GM21423 (cell line): ENCODE results near the gene XYLT1.

Source experiments
- ATAC-seq: cut with Tn5 transposase; IDR thresholded peaks from one replicate; pipeline ENCODE4 v1.9.1; 2021; ENCODE audit warnings: mild to moderate bottlenecking, moderate library complexity; ENCODE audit not compliant: unreplicated experiment

Gene XYLT1

GRCh38 chr16:17377360-17378324 is 93.1 kb downstream of the XYLT1 start:
- peak; percentile 66 for ATAC-seq

GRCh38 chr16:17375461-17376304 is 95.1 kb downstream of the XYLT1 start:
- no peak for ATAC-seq

GRCh38 chr16:17374668-17375255 is 96.0 kb downstream of the XYLT1 start:
- no peak for ATAC-seq

GRCh38 chr16:17373533-17373932 is 97.2 kb downstream of the XYLT1 start:
- ATAC-seq = no peak

GRCh38 chr16:17372386-17372785 is 98.4 kb downstream of the XYLT1 start:
- ATAC-seq = no peak

GRCh38 chr16:17371299-17371698 is 99.5 kb downstream of the XYLT1 start:
- no peak for ATAC-seq

GRCh38 chr16:17370731-17371285 is 100.0 kb downstream of the XYLT1 start:
- ATAC-seq = no peak

GRCh38 chr16:17370223-17370707 is 100.5 kb downstream of the XYLT1 start:
- no peak for ATAC-seq

- peak; percentile 80 for ATAC-seq
Observed at GRCh38 chr16:17369421-17370222, 101.1 kb downstream of the XYLT1 start.

- no peak for ATAC-seq
Observed at GRCh38 chr16:17368951-17369350, 101.8 kb downstream of the XYLT1 start.

GRCh38 chr16:17368446-17368845 is 102.3 kb downstream of the XYLT1 start:
- no peak for ATAC-seq

- no peak for ATAC-seq
Observed at GRCh38 chr16:17367923-17368322, 102.8 kb downstream of the XYLT1 start.

- ATAC-seq = no peak
Observed at GRCh38 chr16:17367036-17367435, 103.7 kb downstream of the XYLT1 start.

GRCh38 chr16:17366299-17366961 is 104.3 kb downstream of the XYLT1 start:
- ATAC-seq = no peak

- ATAC-seq = no peak
Observed at GRCh38 chr16:17365591-17366298, 105.0 kb downstream of the XYLT1 start.

- ATAC-seq = no peak
Observed at GRCh38 chr16:17365211-17365541, 105.6 kb downstream of the XYLT1 start.

- ATAC-seq = no peak
Observed at GRCh38 chr16:17364319-17365210, 106.2 kb downstream of the XYLT1 start.

GRCh38 chr16:17362946-17363345 is 107.8 kb downstream of the XYLT1 start:
- ATAC-seq = no peak
